ENCODE measurements around the gene KIAA1549.

GRCh38 chr7:138898802-138899201 is 82.4 kb downstream of the KIAA1549 start:
- TF ChIP-seq POLR2A (IDR thresholded peaks at IDR 0.05; ENCODE audit: low read depth, low read length), result no peak
- TF ChIP-seq BHLHE40 (IDR thresholded peaks at IDR 0.05; ENCODE audit: low read depth, low read length), result no peak
- TF ChIP-seq CTCF (conservative IDR thresholded peaks at IDR 0.05; ENCODE audit: low read depth, low read length), result no peak
- no peak for TF ChIP-seq RFX5 (IDR thresholded peaks at IDR 0.05; ENCODE audit: low read depth, low read length)
- no peak for TF ChIP-seq RAD21 (IDR thresholded peaks at IDR 0.05; ENCODE audit: low read length)
- no peak for TF ChIP-seq MXI1 (IDR thresholded peaks at IDR 0.05; ENCODE audit: borderline replicate concordance, low read depth, low read length)
- TF ChIP-seq RCOR1 (IDR thresholded peaks at IDR 0.05; ENCODE audit: insufficient replicate concordance, low read length), result no peak
